ENCODE results near the gene ACTR3.

The ACTR3 gene

DNA sequence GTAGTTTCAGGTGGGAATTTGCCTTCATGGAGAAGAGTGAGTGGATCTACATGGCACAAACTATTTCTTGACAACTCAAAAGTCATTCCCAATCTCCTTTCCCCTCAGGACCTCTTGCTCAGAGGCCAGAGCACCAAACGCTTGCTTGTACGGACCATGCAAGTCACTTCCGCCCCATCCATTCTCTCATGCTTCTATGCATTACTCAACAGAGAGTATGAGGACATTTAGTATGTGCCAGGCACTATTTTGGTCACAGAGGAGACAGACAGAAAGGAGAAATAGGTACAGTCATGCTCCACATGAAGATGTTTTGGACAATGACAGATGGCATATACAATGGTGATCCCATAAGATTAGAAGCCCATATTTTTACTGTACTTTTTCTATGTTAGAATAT is 117.5 kb downstream of the ACTR3 start:
- DNase-seq = no peak

DNA sequence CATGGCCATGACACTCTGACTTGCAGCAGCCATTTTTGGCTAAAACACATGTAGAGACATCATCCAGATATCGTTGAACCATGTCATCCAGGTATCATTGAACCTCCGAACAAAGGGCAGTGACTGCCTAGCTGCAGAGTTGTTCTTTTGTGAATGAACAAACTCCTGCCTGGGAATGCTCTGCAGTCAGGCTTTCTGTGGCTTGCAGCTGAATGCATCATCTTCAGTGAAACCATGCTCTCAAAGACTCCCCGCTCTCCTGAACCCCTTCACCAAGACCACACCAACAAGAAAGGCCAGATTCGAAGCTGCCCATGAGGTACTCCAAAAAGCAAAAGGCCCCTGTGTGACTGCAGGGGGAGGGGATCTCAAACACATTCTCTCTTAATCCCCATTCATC is 118.8 kb downstream of the ACTR3 start:
- DNase-seq = no peak

DNA sequence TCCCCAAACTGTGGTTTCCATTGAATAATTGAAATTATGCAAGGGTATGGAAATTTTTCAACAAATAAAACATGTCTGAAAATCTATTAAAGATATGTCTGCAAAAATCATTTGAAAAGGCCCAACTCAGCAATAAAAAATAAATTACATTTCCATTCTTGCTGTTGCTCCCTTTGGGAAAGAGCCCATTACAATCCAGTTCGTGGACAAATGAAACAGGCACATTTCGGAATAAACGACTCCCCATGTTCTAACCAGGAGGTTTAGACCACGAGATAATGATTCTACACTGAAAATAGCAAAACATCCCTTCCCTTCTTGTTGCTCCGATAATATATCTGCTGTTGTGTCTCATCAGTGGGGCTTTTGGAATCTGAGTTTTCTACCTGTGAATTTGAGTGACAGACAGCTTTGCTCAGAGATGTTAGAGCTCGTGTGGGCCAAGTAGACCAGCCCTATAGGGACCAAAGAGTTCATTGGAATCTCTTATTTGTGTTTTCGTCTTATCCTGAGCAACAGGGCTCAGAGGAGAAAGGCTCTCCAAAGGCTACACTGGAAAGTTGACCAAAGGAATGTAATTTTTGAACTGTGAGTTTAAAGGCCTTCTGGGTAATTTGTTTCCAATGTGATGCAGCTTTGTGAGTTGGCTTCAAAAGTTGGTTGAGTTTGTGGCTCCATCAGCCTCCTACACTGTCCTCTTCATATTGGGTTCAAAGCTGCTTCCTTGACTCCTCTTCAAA is 119.5 kb downstream of the ACTR3 start:
- DNase-seq = no peak

DNA sequence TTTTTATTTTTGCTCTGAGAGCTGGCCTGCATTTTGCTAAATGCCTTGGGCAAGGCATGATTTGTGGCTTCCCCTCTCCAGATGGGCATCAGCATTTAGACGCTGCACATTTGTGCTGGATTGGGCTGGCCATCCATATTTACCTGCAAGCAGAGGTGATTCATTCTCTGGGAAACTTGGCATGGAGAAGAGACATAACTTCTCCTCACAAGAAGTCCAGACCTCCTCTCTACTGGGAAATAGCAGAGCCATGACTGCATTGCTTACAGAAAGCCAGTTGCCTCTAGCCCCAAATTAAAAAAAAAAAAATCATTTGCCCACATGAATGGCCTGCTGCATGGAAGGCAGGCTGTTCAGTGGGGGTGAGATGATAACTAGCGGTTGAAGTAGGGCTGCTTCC is 120.1 kb downstream of the ACTR3 start:
- no peak for DNase-seq

DNA sequence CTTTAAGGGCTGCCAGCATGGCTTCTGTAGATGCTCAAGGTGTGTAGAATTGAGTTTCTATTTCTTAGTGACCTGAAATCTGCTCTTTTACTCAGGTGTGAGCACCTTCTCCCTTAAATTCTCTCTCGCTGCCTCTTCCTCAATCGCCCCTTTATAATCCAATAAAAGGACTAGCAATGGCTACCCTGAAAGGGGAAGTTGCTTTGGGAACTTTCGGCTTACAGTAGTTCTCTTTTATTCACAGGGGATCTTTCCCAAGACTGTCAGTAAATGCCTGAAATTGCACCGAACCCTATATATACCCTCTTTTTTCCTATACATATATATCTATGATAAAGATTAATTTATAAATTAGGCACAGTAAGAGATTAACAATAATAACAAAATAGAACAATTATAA is 121.8 kb downstream of the ACTR3 start:
- no peak for DNase-seq
